Activated T-cell treated with anti-CD3 and anti-CD28 coated beads for 24 hours (primary cell): ENCODE results near the gene RRM2.

Source experiments
- DNase-seq: peaks from one replicate; pipeline ENCODE4 v3.0.0-alpha.2; 2020; ENCODE audit warnings: low read depth

Gene RRM2

GRCh38 chr2:10122500-10123280, at the start of gene RRM2:
Gene RRM2 (plus strand): TSS chr2:10122739. CDS start chr2:10122799, 60 bp downstream.
- peak; percentile 86 for DNase-seq

DNA sequence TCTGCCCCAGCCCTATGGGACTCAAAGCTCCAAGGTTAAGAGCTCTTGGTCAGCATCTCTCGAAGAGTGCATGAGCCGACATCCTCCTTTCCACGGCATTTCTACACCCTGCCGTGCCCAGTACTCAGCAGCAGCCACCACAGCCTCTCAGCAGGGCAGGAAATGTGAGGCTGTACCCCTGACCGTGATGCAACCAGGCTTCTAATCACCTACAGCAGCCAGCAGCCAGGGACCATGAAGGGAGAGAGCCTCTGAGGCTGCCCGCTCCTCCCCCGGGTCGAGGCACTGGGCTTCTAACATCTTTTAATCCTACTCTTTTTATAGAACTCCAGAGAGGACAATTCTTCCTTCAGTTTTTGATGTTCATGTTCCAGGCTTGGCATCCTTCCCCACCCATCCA, 48.8 kb upstream of the RRM2 start:
- no peak for DNase-seq

DNA sequence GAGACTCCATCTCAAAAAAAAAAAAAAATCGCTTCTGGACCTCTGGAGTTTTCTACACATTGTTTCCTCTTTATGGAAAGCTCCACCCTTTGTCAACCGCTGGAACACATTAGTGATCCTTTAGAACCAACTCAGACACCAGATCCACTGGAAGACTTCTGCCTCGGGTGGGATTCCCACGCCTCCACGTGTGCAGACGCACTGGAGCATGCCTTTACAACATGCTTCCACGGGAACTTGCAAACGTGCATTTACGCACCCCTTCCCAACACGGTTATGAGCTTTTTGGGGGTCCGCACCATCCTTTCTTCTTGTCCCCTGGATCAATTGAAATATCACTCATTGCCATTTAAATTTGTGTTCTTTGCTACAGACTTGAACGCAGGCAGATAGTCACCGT, 47.4 kb upstream of the RRM2 start:
- no peak for DNase-seq

DNA sequence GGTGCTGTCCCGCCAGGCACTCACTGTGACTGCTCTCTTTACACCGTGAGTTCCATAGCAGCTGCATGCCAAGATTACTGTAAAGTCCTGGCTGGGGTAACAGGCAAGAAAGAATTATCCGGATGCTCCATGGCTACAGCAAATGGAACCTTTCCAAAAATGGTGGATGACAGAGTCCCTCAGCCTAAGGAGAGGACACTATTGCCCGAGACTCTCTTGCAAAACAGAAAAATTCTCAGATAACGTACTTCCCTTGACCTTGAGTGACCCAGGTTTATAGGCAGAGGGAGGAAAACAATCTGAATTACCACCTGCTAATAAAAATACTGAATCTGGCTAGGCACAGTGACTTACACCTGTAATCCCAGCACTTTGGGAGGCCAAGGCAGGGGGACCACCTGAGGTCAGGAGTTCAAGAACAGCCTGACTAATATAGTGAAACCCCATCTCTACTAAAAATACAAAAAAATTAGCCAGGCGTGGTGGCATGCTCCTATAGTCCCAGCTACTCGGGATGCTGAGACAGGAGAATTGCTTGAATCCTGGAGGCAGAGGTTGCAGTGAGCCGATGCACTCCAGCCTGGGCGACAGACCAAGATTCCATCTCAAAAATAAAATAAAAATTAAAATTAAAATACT, 46.8 kb upstream of the RRM2 start:
- no peak for DNase-seq

DNA sequence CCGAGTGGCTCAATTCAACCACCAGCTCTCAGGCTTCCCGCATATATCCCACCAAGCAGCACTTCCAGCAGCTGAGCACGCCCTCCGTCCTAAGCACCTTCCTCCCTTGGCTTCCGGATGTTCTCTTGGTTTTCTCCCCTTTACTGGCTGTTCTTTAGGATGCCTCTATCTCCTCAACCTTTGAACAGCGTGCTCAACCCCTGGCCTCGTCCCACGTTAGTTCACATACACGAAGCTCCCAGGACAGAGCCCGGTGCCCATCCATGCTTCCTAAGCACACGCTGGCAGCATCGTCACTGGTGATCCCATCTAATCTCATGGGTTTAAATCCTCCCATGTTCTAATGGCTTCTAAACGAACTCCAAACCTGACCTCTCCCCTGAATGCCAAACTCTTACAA, 46.0 kb upstream of the RRM2 start:
- no peak for DNase-seq

GRCh38 chr2:10076988-10077527, 45.5 kb upstream of the RRM2 start:
- DNase-seq: no peak

DNA sequence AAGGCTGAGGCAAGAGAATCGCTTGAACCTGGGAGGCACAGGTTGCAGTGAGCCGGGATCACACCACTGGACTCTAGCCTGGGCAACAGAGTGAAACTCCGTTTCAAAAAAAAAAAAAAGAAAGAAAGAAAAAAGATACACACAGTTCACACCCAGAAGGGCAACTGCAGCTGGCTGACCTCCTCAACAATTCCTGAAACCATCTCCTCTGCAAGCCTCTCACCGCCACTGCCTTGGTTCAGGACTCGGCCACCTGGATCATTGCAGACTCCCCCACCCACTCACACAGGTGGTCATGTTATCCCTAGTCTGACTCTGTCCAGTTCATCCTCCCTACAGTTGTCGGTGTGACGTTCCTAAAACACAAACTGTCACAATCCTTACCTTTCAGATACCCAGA, 44.5 kb upstream of the RRM2 start:
- no peak for DNase-seq

GRCh38 chr2:10078704-10079265, 43.8 kb upstream of the RRM2 start:
- DNase-seq: no peak

DNA sequence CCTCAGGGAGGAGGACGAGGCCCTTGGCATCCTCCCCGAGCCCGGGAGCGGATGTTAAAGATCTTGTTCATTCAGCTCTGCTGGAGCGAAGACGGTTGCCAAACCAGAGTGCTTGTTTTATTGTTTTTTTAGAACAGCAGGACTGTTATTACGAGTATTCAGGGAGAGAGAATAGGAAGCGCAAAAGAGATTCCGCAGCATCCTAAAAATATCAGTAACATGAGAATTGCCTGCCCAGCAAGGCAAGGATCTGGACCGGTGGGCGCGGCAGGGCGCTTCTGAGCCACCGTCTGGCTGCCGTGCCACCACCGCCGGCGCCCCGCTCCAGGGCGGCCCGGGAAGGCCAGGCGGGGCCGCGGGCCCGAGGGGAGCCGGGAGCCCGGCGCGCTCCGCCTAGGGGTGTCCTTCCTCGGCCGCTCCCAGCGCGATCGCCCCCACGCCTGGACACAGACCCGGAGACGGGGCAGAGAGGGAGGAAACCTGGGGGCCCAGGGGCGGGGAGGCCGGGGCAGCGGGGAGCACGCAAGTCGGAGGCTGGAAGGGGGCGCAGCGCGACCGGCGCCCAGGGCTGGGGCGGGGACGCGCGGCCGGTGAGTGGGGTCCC, 43.2 kb upstream of the RRM2 start:
- no peak for DNase-seq

DNA sequence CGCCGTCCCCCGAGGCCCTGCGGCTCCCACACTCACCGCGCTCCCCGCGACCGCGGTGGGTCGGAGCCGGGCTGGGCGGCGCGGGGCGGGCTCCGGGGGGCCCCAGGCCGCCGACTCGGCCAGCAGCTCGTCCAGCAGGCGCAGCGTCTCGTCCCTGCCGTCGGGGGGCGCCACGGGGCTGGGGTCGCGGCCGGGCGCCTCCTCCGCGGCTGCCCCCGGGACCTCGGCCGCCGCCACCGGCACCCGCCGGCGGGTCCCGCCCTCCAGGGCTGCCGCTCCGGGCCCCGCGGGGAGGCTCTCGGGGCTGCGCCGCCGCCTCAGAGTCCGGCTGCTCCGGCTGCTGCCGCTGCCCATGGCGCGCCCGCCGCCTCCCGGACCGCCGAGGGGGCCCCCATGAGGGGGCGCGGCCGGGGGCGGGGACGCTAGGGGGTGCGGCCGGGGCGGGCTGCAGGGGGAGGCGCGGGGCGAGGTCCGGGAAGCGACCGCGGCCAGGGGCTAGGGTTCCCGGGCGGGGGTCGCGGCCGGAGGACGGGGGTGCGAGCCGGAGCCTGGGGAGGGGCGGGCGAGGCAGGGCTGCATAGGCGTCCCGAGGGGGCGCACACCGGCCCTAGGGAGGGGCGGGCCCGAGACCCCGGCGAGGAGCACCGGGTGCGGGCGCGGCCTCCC, 42.5 kb upstream of the RRM2 start, which contains the start of gene CYS1:
Gene CYS1, minus strand, starts transcription at position 542 of the 666 bp plus-strand sequence. Its CDS starts 188 bp downstream, at position 354.
- no peak for DNase-seq

DNA sequence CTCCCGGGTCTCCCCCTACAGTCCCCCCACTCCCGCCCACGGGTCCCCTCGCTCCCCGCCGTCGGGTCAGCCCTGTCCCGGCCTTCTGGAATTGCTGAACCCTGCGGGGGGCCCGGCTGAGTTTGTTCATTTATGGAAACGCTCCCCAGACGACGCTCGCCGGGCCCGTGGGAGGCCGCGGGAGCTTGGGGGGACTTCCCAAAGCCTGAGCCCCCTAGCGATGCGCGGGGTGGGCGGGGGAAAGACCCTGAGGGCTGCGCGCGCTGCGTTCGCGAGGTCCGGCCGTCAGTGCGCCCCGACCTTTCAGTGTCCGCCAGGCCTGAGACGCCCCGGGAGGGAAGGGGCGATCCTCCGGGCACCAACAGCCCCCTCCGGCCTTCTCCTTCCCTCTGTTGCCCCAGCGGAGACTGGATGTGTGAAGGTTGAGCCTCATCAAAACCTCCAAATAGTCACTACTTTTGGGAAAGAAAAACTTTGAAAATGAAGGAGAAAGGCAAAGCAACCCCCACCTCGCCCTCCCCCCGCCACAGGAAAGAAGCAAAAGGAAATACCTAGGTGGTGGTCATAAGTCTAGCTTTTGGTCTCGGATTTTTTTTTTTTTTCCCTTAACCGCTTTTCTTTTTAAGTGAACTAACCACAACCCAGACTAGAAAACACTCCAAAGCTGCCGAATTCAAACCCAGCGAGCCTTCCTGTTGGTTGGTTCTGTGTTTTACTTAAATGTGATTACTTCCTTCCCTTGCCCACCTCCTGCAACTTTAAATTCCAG, 41.8 kb upstream of the RRM2 start:
- no peak for DNase-seq

DNA sequence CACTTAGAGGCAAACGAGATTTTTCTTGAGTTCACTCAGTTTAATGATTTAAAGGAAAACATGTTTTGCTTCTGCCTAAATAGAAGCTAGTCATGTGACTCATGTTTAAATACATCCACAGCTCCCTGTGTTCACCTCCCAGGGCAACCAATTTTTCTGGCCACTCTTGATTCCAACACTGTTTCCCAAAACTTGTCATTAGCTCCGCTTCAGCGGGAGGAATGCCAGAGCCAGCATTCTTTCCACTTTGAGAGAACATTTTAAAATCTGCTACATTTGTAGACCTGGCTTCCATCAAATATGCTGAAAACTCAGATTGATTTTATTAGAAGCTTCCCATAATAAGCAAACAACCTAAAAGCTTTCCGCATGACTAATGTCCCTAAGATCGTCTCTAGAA, 39.5 kb upstream of the RRM2 start:
- no peak for DNase-seq

DNA sequence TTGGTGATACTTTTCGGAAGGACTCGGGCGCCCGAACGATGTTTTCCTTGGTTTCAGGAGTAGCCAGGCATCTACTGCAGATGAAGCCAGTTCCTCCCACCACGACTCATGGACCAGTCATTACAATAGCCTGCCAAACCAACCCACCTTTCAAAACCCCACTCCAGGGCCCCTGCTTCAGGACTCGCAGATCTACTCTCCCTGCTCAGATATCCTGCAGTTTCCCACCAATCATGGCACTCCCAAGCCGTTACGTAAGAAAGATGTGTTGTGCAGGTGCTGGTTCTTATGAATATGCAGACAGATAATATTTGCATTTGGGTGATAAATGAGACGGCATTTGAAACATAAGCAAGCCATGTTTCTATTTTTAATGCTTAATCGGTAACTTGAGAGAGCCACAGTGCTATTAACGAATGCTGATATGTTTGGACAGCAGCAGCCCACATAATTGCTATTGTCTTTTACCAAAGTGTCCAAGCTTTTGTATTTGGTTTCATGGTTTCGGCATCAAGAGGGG, 38.8 kb upstream of the RRM2 start:
- DNase-seq: no peak

- DNase-seq: no peak
Measured at GRCh38 chr2:10084223-10084865, 38.2 kb upstream of the RRM2 start.

GRCh38 chr2:10085043-10085667, 37.4 kb upstream of the RRM2 start:
- DNase-seq: no peak

DNA sequence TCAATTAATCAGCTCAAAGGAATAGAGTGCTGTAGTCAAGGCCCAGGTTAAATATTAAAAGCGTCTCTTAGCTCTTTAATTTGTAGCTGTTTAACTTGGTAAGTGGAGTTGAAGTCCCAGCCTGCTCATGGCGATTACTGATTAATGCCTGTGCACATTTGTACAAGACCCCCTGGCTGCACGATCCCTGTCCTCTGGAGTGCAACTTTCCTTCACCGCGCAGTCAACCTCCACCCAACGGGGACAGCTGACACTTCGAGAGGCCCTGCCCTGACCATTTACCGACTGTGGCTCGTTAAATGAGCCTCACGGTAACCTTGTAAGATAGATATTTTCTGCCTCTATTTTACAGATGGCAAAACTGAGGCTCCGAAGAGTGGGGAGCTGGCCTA, 36.9 kb upstream of the RRM2 start:
- DNase-seq: no peak

DNA sequence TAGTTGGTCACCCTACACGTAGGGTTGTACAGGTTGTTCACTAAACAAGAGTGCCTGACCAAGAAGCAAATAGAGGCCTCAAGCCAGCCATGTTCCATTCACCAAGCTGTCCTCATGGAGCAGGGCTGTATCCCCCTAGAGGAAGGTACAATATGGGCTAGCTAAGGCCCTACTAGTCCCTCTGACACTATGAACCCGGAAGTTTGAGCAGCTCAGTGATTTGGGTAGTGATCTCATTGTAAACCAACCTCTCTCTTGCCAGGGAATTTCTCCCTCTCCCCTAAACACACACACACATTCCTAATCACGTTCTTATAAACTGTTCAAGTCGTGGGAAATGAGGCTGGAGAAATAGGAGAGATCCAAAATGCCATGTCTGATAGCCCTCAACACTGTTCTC, 35.6 kb upstream of the RRM2 start:
- DNase-seq: no peak

DNA sequence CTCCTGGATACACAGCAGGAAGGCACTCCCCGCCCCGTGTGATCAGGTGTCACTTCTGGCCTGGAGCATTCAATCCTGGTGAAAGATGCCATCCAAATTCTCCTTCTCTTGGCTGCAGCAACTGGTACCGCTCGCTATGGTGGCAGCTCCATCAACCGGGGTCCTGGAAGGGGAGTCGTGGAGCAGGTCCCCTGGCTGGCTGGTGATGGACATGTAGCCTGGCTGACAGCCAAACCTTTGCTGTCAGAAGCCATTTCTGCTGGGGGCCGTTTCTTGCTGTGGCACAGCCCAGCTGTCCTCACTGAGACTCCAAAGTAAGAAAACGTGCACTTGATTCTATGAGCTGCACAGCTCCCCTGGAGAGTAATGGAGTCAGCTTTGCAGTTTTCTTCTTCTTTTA, 35.2 kb upstream of the RRM2 start:
- DNase-seq: no peak

DNA sequence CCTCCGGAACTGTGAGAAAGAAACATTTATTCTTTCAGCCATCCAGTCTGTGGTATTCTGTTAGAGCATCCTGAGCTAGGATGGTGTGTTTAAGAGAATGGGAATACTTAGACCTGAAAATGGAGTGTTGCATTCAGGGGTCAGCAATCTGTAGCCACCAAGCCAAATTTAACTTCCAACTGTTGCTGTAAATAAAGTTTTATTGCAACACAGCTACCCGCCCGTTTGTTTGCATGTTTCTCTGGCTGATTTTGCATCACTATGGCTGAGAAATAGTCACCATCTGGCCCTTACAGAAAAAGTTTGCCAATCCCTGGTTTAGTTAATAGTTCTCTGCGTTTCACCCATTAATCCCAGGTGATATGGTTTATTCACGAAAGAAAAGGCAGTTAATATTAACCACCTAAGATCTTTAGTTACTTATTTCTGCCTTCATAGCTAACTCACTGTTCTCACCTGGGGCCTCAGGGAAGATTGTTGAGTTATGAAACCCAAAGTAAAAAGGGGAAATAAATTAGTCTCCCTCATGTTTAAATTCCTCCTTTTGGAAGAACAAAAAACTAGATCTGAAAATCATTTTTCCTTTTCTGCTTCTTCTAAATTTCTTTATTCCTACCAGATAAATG, 32.9 kb upstream of the RRM2 start:
- no peak for DNase-seq
